Putamen (tissue), 1 donor: ENCODE results near the gene ZNF524.

Experiments used
- DNase-seq: peaks from one replicate; pipeline ENCODE4 v3.0.0-alpha.2; 2016; ENCODE audit warnings: low spot score

Gene ZNF524

DNA sequence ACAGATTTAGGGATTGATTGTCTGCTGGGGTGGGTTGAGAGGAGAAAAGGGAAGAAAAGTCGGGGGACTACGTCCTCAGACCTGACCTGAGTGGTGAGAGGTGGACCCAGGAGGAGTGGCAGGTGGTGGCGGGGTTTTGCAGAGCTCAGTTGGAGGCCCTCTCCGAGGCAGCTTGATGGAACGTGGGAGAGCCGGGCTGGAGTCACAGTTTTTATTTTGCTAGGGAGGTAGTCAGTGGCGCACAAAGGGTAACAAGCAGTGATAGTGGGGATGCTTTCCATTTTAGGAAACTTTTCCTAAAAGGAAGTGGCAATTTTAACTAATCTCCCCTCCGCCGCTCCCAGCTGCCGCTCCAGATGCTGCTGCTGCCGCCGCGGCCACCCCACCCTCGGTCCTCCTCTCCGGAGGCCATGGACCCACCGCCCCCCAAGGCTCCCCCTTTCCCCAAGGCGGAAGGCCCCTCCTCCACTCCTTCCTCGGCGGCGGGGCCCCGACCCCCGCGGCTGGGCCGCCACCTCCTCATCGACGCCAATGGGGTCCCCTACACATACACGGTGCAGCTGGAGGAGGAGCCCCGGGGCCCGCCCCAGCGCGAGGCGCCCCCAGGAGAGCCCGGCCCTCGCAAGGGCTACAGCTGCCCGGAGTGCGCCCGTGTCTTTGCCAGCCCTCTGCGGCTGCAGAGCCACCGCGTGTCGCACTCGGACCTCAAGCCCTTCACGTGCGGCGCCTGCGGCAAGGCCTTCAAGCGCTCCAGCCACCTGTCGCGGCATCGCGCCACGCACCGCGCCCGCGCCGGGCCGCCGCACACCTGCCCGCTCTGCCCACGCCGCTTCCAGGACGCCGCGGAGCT, 42.3 kb downstream of the ZNF524 start:
- no peak for DNase-seq

DNA sequence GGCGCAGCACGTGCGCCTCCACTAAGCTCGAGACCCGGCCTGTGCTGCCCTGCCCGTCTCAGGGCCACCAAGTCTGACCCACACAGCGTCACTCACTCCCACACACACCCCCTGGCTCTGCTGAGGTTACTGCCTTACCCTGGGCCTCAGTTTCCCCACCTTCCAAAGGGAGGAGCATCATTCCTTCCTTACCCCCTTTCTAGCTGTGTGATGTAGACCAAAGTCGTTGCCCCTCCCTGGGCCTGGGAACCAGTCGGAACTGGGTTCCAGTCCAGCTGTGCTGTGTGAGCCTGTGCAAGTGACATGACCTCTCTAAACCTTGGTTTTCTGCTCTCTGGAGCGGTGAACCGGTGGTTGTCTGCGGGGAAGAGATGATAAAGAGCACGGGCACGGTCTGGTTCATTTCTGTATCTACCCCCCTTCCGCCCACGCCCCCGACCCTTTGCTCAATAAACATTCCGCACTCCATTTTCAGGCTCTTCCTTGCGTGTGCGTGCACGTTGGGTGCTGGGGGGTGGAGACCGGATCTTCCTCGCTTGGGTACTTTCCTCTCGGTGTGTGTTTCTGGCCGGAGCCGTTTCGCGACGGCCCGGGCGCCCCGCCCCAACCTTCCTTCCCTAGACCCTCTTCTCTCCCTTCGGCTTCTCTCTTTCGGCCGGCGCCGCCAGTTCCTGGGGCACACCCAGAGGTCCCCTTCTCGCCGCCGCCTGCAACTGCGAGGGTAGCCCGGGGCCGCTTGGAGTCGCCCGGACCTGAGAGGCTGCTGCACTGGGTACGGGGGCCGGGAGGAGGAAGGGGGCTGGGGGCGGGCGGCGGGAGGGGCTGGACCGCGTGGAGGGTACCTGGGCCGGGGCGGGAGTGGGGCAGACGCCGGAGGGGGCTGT, 43.2 kb downstream of the ZNF524 start, which contains the start of gene ZNF581:
ZNF581 (plus strand) TSS at position 647 of the 884 bp plus-strand sequence. CDS start 923 bp downstream, outside the sequence.
- DNase-seq, result peak; percentile 67

DNA sequence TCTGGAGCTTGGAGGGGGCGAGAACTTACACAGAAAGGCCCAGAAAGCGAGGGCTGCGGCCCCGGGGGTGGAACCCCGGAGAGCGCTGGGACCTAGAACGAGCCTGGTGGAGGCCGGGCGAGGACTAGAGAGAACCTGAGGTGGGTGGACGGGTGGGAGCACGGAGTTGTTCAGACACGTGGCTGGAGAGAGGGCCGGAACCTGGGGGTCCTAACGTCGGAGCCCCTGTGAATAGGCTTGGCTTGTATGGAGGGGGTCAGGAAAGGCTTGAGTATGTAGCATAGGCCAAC, 43.7 kb downstream of the ZNF524 start:
- no peak for DNase-seq

DNA sequence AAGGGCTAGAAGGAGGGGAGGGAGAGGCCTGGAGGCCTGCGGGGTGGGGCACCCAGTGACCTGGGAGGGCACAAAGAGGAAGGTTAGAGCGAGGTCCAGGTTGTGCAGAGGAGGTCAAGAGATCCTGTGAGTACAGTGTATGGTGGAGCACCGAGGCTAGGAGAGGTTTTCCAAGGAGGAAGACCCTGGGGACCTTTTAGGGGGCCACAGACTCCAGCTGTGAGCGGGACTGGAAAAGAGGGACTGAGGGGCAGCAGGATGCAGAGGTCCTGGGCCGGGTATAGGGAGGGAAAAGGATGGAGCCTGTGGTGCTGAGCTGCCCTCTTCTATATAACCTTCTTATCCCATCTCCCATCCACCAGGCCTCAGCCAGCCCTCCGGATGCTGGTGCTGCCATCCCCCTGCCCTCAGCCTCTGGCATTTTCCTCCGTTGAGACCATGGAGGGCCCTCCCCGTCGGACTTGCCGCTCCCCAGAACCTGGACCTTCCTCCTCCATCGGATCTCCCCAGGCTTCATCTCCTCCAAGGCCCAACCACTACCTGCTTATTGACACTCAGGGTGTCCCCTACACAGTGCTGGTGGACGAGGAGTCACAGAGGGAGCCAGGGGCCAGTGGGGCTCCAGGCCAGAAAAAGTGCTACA, 44.2 kb downstream of the ZNF524 start:
- no peak for DNase-seq

DNA sequence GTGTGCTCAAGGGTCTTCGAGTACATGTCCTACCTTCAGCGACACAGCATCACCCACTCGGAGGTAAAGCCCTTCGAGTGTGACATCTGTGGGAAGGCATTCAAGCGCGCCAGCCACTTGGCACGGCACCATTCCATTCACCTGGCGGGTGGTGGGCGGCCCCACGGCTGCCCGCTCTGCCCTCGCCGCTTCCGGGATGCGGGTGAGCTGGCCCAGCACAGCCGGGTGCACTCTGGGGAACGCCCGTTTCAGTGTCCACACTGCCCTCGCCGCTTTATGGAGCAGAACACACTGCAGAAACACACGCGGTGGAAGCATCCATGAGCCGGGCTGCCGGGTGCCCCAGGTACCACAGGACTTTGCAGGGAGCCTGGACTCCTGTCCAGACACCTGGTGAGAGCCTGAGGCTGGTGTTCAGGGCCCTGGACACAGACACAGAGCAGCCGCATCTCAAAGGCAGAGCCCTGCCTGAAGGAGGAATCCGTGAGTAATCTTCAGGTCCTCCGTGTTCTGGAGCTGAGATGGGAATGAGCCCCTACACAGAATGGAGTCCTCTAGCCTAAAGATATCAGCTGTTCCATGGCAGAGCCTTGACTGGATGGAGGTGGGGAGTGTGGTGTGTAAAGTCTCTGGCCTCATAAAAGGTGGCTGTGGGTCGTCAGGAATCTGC, 44.9 kb downstream of the ZNF524 start:
- DNase-seq, result no peak

DNA sequence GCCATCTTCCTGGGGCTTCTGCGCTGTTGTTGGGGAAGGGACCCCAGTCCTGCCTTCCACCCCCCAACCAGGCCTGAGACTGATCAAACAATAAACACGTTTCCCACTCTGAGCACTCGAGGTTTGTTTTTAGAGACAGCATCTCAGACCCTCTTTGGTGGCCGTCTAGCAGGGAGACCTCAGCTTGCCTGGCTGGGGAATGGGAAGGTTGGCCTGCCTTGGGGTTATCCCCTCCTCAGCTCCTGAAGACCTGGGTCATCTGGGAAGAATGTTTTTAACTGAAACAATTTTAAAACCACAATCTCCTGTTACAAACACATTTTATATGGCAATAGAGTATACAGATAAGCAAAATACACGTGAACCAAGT, 45.4 kb downstream of the ZNF524 start:
- no peak for DNase-seq

DNA sequence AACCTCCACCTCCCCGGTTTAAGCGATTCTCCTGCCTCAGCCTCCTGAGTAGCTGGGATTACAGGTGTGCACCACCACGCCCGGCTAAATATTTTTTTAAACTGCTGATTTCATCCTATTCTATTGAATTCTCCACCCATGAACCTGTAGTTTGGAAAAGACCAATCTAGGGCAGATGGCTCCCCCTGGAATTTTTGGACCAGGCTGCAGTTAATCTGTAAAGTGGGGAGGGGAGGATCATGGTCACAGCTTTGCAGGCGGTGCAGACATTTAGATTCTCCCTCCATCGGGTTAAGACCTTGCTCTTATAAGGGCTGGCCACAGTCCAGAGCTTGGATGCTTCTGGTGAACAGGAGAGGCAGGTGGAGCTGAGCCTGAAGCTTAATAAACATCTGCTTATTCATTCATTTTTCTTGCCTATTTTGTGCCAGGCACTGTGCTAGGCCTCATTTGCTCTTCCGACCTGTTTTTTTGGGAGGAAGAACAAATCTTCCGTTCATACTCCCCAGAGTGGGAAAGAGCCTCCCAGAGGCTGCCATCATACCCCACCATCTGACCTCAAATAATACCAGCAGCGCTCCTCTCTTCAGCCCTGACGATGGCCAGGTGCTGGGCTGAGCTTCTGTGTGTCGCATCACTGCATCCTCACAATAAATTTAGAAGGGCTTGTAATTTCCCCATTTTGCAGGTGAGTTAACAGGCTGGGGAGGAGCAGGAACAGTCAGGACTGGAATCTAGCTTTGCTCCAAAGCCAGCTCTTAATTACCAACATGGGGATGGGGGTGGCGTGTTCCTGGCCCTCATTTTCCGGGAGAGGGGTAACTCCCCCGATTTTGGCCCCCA, 47.0 kb downstream of the ZNF524 start:
- no peak for DNase-seq

DNA sequence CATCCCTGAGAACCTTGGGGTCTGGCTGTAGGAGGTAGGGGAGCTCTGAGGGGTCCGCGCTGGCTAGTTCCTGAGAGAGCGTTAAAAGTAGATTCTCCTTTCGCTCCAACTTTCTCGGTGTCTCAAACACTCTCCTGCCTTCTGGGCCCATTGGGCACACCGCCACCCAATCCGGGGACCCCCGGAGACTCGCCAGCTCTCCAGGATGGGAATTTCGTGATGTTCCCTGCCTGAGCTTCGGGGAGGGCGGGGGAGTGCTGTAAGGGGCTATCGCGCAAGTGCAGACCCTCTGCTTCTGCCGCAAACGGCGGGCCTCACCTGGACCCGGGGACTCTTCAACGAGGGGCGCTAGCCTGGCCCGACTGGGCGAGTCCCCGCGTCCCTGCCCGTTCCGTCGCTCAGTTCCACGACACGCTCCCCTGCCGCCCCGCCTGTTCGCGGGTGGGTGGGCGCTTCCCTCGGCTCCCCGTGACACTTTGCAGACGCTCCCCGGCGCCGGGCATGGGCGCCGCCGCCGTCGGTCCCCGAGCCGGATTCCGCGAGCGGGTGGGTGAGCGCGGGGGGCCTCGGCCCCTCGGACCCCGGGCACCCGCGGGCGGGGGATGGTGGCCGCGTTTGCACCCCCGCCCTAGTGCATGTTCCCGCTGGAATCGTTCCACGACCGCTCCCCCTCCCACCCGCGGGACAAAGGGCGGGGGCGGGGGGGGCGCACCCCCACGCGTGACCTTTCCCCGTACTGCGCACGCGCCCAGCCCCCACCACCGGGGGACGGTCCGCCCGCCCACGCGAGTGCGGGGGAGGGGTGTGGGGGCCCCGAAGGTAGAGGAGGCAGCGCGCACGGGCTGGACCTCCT, 47.9 kb downstream of the ZNF524 start, which contains the start of gene CCDC106:
CCDC106 (plus strand) TSS at position 481 of the 853 bp plus-strand sequence. CDS start 835 bp downstream, outside the sequence.
- peak; percentile 74 for DNase-seq

DNA sequence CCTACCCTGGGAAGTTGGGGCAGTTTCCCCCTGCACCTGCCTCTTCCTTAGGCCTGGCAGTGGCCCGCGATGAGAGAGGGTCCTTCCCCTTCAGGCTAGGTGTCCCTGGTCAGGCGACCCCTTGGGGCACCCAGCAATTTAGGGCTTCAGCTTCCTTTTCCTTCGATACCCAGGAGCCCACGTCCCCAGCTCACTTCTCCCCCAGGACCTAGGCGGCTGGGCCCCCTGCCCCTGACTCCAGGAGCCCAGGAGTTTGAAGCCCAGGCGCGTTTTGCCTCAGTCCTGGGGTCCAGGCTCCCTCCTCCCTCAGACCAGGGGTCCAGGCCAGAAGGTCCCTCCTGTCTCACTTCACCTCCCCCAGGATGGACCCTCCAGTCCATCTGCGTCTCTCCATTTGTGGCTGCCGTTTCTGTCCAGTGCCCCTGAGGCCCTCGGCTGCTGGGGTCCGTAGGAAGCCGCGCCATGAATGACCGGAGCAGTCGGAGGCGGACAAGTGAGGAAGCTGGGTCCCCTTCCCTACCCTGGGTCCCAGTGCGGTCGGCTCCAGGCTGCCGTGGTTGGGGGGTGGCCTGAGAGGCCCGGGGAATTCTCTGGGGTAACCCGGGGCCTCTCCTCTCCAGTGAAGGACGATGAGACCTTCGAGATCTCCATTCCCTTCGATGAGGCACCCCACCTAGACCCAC, 48.6 kb downstream of the ZNF524 start:
- no peak for DNase-seq

DNA sequence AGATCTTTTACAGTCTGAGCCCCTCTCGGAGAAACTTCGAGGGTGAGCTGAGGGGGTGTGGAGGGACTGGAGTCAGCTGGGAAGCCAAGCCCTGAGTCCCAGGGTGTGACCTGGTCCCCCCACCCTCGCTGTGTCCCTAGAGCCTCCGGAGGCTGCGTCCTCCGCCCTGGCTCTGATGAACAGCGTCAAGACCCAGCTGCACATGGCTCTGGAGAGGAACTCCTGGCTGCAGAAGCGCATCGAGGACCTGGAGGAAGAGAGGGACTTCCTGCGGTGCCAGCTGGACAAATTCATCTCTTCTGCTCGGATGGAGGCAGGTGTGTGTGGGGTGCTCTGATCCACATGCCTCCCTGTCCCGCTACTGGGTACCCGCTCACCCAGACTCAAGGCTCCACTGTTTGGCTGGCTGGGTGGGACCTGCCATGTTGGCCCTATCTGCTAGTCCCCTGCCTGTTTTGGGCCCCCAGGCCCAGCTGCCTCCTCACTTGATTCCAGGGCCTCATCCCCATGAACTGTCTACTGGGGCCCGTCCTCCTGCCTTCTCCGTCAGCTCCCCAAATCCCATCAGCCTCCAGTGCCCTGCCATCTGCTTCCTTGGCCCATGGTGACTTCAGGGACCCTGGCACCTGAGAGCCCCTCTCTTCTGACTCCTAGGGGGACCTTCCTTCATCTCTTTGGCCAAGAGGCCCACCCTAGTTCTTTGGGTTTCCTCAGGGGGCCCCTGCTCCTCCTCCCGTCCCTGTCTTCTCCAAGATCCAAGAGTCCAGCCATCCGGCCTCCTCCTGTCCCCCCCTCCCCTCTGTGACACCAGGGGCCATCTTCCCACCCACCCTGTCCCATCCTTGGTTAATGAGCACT, 49.4 kb downstream of the ZNF524 start:
- DNase-seq, result no peak

DNA sequence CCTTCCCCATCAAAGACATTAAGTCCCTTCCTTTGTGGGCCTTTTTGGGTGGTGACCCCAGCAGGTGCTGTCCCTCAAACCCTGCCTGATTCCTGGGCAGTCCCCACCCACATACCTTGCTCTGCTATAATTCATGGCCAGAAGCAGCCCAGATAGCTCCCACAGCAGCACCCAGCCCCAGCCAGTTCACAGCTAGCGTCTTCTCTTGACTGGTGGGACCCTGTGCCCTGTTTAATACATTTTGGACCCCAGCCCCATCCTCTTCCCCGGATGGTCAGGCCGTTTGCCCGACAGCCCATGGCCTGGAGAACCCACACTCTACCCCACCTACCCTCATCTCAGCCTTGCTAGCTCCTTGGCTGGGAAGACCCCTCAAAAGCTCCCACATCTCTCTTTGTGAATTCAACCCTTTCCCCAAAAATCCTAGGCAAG, 50.1 kb downstream of the ZNF524 start:
- DNase-seq, result no peak

DNA sequence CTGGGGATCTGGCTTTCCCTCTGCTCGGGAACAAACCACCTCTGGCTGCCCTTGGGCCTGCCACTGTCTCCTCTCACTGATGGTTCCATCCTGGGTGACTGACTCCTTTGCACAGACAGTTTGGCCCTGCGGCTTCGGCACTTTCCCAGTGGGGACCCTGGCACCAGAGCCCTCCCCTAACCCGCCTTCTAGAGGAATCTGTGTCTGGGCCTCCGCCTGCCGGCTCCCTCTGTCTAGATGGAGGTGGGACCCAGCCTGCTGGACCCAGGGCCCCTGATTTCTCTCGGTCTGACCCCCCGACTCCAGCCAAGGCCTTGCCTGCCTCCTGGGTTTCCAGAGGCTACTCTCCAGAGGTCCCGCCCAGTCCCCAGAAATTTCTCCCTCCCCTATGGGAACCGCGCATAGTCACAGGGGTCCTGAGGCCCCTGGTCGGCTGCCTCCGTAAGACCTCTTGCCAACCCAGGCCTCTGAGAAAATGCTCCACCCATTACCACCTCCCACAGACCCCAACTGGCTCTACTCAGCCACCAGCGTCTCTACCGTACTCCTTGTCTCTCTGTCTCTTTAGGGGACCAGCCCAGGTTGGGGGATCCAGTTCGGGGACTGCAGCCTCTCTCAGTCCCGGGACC, 50.6 kb downstream of the ZNF524 start:
- no peak for DNase-seq

DNA sequence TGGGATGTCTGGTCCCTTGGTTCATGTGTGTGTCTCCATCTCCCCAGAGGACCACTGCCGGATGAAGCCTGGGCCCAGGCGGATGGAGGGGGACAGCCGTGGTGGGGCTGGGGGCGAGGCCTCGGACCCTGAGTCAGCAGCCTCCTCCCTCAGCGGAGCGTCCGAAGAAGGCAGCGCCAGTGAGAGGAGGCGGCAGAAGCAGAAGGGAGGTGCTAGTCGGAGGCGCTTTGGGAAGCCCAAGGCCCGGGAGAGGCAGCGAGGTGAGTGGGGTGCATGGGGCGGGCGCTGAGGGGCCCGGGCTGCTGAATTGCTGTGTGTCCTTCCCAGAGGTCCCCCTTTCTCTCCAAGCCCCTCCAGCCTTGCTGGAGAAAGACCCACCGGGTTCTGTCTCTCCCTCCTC, 51.1 kb downstream of the ZNF524 start:
- no peak for DNase-seq

DNA sequence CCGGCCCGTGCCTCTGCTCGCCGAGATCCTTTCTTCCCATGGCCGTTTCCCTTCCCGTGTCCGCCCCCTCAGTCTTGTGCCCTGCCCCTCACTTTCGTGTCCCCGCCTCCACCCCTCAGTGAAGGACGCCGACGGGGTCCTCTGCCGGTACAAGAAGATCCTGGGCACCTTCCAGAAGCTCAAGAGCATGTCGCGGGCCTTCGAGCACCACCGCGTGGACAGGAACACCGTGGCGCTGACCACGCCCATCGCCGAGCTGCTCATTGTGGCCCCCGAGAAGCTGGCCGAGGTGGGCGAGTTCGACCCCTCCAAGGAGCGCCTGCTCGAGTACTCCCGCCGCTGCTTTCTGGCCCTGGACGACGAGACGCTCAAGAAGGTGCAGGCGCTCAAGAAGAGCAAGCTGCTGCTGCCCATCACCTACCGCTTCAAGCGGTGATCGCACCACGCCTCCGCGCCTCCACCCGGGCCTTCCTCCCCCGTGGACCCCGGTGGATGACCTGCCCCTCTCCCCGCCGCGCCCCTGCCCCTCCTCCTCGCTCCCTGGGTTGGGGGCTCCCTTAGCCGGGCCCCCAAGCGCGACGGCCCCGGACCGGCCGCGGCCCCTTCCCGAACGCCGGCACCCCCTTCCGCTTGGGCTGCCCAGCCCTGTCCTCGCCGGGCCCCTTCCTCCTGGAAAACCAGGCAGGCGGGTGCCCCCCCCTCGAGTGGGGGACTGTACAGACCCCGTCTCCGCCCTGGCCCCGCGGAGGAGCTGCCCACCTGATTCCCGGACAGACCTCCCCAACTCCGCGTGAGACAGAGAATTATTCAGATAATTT, 52.4 kb downstream of the ZNF524 start:
- DNase-seq, result no peak
